Activated CD8-positive, alpha-beta memory T cell treated with anti-CD3 and anti-CD28 coated beads for 4 hours (primary cell): Measurements from ENCODE around the gene HTRA3.

Source experiments
- DNase-seq, 2 donors: peaks; one replicate each; pipeline ENCODE4 v3.0.0-alpha.2; 2020; ENCODE audit warnings: low read depth in 2 of 2

The HTRA3 gene

DNA sequence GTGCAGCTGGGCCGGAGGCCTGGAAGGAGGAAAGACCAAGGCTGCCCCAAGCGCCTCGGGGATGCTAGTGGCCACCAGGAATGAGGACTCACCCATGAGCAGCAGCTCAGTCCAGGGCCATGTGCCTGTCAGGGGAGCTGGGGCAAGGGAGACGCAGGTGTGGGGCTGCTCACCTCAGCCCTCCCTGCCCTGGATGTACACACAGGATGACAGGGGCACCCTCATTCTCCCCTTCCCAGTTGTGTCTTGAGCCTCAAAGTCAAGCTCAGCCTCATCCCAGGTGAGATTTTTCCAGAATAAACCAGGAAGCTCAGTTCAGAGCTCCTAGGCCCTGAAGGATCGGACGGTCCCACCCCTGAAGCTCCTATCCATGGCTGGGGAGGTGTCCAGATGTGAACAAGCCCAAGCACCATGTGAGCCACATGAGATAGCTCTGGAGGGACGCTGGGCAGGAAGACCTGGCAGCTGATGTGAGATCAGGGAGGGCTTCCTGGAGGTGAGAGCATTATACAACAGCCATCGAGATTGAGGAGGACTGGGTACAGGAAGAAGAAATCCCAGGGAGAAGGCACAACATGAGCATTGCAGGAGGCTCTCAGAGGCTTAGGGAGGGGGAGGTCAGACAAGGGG, 23.0 kb downstream of the HTRA3 start:
- no peak for DNase-seq

DNA sequence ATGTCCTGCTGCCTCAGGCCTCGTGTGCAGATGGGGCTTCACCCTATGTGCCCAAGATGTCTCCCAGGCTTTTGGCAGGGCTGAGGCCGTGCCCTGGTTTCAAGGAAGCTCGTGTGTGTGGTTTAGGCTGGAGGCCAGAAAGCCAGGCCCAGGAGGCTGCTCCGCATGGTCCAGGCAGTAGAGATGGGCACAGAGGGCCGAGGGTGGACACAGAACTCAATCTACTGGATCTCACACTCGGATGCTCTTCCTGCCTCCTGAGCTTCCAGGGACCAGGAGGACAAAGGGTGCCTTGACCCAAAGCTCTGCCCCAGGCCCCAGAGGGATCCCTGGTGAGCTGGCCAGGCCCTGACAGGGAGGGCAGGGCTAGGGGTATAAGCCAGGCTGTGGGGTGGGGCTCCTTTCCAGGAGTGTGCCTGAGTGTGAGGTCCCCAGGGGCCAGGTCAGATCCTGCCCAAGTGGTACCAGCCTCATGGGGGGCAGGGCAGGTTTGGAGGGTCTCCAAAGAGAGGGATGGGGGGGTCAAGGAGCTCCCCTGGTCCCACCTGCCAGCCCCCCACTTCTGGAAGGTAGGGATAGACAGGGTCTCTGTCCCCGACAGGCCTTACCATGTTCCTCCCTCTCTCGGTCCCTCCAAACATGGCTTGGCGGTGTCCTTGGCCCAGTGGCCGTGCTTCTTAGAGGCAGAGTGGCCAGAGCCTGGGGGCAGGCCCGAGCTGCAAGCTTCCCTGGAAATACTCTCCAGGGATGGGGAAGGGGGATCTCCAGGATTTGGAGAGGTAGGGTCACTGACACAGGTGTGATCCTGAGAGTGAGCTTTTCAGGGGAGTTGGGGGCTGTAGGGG, 23.8 kb downstream of the HTRA3 start:
- no peak for DNase-seq

DNA sequence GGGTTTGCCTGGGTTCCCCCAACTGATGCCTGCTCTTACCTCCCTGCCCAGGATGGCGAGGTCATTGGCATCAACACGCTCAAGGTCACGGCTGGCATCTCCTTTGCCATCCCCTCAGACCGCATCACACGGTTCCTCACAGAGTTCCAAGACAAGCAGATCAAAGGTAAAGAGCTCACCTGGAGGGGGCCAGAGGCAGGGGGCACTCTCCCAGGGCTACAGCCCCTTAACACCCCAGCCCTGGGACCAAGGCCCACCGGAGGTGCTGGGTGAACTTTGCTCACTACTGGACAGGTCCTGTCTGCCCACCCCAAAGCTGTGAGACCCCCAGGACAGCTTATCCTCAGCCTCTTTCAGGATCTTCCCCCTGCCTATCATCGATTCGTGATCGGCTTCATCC, 24.5 kb downstream of the HTRA3 start:
- DNase-seq, result no peak

DNA sequence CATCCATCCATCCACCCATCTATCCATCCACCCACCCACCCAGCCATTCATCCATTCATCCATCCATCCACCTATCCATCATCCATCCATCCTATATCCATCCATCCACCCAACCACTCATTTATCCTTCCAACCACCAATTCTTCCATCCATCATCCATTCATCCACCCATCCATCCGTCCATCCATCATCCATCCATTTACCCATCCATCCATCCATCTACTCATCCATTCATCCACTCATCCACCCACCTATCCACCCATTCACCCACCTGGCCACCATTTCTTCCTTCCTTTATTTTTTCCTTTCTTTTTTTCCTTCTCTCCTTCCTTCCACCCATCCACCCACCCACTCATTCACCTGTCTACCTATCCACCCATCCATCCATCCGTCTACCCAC, 25.2 kb downstream of the HTRA3 start:
- DNase-seq, result no peak

DNA sequence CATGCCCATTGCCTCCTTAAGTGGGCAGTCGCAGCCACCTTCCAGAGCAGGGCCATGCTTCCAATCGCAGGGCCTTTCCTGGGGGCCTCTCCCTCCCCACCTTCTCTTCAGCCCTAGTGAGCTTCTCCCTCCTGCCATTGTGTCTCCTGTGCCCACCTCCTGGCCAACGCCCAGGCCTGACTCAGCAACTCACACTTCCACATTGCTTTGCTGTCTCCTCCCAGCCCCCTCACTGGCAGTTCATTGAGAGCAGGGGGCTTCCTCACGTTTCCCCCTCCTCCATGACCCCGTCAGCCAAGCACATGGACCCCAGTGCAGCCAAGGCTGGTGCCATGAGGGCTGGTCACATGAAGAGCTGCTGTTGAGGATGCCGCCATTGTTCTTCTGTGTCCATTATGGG, 25.9 kb downstream of the HTRA3 start:
- DNase-seq, result no peak

DNA sequence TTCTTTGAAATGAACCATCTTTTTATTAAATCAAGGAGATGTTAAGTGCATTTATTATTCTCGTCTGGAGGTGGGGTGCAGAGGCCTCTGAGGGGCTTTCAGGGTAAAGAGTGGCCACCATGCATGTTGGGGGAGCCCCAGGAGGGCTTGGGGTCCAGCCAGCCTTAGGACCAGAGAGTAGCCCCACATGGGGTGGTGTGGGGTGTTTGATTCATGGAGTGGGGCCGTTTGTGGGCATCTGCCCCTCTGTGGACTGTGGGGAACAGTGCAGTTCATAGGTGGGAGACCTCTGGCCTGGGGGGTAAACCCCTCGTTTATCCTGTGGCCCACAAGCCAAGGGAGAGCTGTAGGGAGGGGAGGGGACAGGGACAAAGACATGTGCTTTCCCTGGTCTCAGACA, 26.9 kb downstream of the HTRA3 start:
- no peak for DNase-seq

DNA sequence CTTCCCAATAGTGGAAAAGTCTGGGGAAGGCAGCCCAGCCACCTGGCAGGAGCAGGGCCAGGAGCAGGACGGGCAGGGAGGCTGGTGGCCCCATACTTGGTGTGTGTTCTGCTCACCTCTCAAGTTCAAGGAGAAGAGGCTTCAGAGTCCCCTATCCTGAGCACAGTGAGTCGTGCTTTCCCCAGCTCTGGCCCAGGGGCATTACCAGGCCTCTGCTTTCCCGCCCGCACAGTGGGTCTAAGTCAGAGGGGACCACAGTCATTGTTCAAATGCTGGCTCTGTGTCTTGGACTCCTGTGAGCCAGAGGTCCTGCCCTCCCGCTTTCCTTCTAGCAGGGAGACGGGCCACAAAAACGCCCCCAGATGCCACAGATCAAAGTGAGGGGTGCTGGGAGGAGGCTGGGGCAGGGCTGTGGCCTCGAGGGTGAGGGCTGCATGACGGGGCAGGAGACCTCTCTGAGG, 27.6 kb downstream of the HTRA3 start:
- no peak for DNase-seq

DNA sequence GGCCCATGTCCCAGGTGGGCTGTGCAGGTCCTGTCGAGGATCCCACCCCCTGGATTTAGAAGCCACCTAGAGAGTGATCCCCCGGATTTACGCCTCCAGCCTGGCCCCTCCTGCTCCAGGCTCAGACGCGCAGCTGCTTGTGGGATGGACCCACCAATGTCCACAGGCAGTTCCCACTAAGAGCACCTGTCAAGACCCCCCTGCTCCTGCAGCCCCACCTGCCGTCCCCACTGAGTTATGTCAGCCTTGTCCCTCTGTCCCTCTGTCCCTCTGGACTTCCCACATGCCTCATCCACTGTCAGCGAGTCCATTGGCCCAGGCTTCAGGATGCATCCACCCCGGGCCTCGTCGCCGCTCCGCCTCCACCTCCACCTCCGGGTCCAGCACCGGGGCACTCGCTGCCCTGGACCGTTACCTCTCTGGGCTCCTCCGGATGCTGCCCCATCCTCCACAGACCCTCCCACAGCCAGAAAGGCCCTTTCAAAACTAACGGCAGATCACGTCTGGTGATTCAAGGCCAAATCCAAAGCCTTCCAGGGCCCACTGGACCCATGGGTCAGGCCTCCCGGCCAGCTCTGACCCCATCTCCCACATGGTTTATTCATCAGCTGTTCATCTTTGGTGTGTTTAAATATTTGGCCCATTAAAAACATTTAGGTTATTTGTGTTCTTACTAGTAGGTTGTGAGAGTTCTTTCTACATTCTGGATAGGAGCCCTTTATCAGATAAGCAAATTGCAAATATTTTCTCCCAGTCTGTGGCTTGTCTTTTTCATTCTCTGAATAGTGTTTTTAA, 28.3 kb downstream of the HTRA3 start:
- DNase-seq, result no peak

DNA sequence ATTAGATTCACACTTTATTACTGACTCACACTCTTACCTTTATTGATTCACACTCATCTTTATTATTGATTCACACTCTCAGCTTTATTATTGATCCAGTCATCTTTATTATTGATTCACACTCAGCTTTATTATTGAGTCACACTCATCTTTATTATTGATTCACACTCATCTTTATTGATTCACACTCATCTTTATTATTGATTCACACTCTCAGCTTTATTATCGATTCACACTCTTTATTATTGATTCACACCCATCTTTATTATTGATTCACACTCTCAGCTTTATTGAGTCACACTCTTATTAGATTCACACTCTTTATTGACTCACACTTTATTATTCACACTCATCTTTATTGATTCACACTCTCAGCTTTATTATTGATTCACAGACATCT, 31.3 kb downstream of the HTRA3 start:
- DNase-seq, result no peak

DNA sequence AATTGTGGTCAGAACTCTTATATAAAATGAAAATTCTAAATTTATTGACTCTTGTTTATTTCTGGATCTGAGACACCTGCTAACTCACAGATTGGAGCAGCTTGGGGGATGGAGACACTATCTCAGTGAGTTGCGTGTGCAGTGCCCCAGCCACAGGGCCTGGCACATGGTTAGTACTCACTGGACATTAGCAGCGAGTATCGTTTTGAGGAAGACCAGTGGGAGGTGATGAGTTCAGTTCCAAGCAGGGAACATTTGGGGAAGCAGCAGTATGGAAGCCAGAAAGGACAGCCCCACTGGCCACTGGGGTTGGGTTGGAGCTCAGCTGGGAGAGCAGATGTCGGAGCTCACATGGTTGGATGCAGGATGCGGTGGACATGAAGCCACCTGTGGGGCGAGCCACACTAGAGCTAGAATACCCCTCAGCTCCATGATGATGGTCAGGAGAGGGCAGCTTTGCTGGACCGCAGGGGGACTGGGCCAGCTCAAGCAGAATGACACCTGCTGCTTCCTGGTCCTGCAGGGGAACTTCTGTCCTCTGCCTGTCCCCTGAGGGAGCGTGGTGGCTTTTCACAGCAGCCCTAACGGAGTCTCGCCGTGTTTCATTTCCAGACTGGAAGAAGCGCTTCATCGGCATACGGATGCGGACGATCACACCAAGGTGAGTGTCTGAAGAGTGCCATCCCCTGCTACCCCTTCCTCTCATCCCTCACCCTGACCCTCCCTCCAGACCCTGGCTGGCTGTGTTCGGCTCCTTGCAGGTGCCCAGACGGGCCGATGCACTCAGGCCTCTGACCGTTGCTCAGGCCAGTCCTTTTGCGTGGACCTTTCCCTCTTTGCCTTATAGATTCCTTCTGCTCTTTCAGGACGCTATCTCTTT, 32.5 kb downstream of the HTRA3 start:
- DNase-seq, result no peak

DNA sequence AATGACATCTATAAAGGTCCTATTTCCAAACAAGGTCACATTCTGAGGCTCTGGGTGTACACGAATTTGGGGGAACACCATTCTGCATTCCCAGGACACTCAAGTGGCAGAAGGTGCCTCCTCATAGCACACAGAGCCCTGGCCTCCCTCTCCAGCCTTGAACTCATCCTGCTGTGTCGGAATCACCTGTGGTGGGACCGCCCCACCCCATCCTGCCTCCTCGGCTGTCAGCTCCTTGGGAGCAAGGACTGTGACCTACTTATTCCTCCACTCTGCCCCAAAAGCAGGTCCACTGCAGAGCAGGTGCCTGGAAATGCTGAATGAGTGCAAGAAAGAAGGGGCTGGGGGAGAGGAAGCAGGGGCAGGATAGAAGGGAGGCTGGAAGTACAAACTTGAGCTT, 33.5 kb downstream of the HTRA3 start:
- no peak for DNase-seq

DNA sequence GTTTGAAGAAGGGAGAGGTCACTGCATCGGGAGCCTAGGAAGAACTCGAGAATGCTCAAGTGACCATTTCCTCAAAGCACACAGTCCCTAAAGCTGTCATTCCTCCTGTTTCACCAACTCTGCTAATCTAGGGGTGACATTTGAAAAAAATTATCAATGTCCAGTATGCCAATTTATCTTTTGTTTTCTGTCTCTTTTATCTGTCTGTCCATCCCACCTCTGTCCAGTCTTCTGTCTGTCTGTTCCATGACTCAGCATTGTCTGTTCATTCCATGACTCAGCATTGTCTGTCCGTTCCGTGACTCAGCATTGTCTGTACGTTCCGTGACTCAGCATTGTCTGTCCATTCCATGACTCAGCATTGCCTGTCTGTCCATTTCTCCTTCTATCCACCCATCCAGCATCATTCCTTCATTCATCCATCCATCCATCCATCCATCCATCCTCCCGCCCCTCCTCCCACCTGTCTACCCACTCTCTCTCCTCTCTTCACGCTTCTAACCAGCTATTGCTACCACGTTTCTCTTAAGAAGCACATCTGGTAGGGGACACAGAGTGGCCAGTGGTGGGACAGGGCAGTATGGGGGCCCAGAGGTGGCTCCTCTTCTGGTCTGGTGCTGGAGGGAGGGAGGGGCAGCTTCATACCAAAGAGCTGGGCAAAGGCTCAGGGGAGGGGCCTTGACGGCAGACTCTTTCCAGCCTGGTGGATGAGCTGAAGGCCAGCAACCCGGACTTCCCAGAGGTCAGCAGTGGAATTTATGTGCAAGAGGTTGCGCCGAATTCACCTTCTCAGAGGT, 34.1 kb downstream of the HTRA3 start:
- no peak for DNase-seq

DNA sequence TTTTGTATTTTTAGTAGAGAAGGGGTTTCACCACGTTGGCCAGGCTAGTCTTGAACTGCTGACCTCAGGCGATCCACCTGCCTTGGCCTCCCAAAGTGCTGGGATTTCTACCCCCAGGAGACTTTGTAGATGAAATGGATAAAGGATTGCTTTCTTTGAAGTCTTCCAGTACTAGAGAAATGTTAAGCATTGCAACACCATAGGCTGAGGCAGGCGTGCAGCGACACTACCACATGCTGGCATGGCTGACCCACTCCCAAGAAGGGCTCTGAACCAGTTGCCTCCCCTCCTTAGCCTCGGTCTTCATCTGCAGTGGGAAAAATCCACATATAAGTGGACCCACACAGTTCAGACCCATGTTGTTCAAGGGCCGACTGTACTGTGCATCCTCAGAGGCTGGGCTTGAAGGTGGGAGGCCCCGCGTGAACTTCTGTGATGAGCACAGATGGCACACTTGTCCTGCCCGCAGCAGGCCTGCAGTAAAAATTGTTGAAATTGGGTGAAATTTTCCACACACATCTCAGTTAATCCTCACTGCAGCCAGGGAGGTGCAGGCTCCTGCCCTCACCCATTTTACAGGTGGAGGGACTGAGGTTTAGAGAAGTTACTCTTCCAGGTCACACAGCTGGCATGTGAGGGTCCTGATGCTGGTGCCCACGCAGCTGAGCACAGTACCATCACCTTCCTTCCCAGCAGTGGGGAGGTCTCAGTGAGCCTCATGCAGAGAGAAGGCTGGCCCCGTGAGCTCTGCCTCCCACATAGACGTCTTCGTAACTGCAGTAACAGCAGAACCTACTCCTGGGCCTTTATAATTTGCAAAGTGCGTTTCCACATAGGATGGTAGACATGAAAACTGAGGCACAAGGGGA, 35.5 kb downstream of the HTRA3 start:
- DNase-seq, result no peak

DNA sequence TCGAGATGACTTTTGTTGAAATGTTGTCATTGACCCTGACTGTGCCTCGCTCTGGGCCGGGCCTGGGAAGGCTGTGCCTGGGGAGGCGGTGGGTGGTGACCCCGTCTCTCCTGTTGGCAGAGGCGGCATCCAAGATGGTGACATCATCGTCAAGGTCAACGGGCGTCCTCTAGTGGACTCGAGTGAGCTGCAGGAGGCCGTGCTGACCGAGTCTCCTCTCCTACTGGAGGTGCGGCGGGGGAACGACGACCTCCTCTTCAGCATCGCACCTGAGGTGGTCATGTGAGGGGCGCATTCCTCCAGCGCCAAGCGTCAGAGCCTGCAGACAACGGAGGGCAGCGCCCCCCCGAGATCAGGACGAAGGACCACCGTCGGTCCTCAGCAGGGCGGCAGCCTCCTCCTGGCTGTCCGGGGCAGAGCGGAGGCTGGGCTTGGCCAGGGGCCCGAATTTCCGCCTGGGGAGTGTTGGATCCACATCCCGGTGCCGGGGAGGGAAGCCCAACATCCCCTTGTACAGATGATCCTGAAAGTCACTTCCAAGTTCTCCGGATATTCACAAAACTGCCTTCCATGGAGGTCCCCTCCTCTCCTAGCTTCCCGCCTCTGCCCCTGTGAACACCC, 36.4 kb downstream of the HTRA3 start:
- DNase-seq, result no peak

DNA sequence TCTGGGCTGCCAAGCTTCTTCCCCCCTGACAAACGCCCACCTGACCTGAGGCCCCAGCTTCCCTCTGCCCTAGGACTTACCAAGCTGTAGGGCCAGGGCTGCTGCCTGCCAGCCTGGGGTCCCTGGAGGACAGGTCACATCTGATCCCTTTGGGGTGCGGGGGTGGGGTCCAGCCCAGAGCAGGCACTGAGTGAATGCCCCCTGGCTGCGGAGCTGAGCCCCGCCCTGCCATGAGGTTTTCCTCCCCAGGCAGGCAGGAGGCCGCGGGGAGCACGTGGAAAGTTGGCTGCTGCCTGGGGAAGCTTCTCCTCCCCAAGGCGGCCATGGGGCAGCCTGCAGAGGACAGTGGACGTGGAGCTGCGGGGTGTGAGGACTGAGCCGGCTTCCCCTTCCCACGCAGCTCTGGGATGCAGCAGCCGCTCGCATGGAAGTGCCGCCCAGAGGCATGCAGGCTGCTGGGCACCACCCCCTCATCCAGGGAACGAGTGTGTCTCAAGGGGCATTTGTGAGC, 37.0 kb downstream of the HTRA3 start:
- DNase-seq, result no peak

DNA sequence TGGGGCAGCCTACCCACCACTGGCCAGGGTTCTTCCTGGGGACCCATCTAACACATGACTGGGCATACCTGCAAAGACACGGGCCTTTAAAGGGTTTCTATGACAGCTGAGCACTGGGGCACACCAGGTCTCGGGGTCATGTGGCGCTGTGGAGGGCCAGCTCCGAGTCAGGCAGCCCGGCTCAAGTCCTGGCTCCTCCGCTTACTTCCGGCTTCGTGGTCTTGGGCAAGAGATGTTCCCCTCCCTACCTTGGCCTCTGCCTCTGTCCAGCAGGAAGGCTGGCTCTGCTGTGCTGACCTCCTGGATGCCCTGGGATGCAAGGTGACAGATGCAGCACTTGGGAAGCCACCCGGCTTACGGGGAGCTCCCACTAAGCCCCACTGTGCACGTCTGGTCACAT, 37.6 kb downstream of the HTRA3 start:
- no peak for DNase-seq

DNA sequence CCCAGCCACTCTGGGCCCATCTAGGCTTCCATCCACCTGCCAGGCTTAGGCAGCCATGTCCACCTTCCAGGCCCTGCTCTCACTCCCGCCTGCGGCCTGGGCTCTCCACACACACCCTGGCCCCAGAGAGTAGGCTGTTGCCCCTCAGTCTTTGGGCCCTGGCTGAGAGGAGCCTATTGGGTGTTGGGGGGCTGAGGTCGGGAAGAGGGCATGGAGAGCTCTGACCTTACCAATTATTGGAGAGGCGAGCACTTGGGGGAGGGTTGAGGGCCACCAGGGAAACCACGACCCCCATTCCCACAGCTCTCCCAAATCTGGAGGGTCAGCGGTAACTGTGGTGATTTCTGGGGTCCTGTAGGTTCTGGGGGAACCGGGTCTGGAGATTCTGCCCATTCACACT, 38.2 kb downstream of the HTRA3 start:
- DNase-seq, result no peak

DNA sequence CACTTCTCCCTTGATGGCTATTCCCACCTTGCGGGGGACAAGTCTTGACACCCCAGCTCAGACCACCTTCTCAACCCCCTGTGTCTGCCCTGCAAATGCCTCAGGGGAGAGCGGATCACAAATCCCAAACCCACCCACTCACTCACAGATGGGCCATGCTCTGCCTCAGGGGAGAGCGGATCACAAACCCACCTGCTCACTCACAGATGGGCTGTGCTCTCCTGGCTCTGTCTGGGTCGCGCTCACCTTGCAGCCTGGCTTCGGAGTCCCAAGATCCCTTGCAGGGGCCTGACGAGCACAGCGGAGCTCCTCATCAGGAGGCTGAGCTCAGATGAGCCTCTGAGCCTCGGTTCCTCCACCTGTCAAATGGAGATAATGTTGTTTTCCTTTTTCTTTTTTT, 38.6 kb downstream of the HTRA3 start:
- DNase-seq, result no peak
